Measurements from ENCODE around the gene ZFPM1.

ZFPM1 gene

GRCh38 chr16:88578446-88579313 lies 125.6 kb downstream of the ZFPM1 start:
- DNase-seq: no peak

- DNase-seq: no peak
These were observed 127.3 kb downstream of the ZFPM1 start for GRCh38 chr16:88580371-88580770.

GRCh38 chr16:88581033-88581432 lies 128.0 kb downstream of the ZFPM1 start:
- no peak for DNase-seq

- no peak for DNase-seq
These were observed 130.0 kb downstream of the ZFPM1 start for GRCh38 chr16:88582912-88583575.

GRCh38 chr16:88584676-88585075 lies 131.6 kb downstream of the ZFPM1 start:
- DNase-seq: no peak

GRCh38 chr16:88585269-88585668 lies 132.2 kb downstream of the ZFPM1 start:
- DNase-seq: no peak

- no peak for DNase-seq
These were observed 133.0 kb downstream of the ZFPM1 start for GRCh38 chr16:88585927-88586581.
